Liver (tissue), 9 donors: ENCODE results near the gene CPED1. TPM values are rescaled to one million over a fixed set of nuclear protein-coding genes. Genes with fewer than 3 reads are reported as not detected.

Source experiments
- DNase-seq: peaks from one replicate; pipeline ENCODE4 v3.0.0-alpha.2; 2017; ENCODE audit warnings: low spot score
- H3K27ac ChIP-seq, 2 donors: one replicate each; pipeline ENCODE4 v1.7.0; 2013; ENCODE audit warnings: inconsistent platforms in 2 of 2, low read length in 2 of 2, control low read depth in 1 of 2, low read depth in 1 of 2, mild to moderate bottlenecking in 1 of 2
- H3K27me3 ChIP-seq, 4 donors: one replicate each; pipeline versions ENCODE4 v1.6.1 to v1.7.0; 2013; ENCODE audit warnings: low read length in 3 of 4, inconsistent platforms in 1 of 4, mild to moderate bottlenecking in 1 of 4, moderate library complexity in 1 of 4; ENCODE audit not compliant: control insufficient read depth in 4 of 4, insufficient read depth in 4 of 4
- H3K36me3 ChIP-seq, 4 donors: one replicate each; pipeline versions ENCODE4 v1.6.1 to v1.7.0; 2013; ENCODE audit warnings: low read length in 3 of 4, mild to moderate bottlenecking in 3 of 4, low read depth in 1 of 4, moderate library complexity in 1 of 4; ENCODE audit not compliant: control insufficient read depth in 4 of 4, insufficient read depth in 3 of 4
- H3K4me1 ChIP-seq, 4 donors: one replicate each; pipeline versions ENCODE4 v1.6.1 to v1.7.0; 2013; ENCODE audit warnings: low read length in 3 of 4, mild to moderate bottlenecking in 3 of 4, moderate library complexity in 1 of 4; ENCODE audit not compliant: control insufficient read depth in 4 of 4, insufficient read depth in 4 of 4
- H3K4me3 ChIP-seq, 3 donors: one replicate each; pipeline versions ENCODE4 v1.6.1 to v1.7.0; 2013; ENCODE audit warnings: low read length in 3 of 3, control low read depth in 1 of 3, low read depth in 1 of 3, mild to moderate bottlenecking in 1 of 3
- H3K9ac ChIP-seq, 2 donors: one replicate each; pipeline ENCODE4 v1.7.0; 2013; ENCODE audit warnings: low read length in 2 of 2, mild to moderate bottlenecking in 2 of 2, moderate library complexity in 2 of 2, control low read depth in 1 of 2, low read depth in 1 of 2
- H3K9me3 ChIP-seq, 4 donors: one replicate each; pipeline versions ENCODE4 v1.6.1 to v1.7.0; 2013; ENCODE audit warnings: low read length in 3 of 4; ENCODE audit not compliant: control insufficient read depth in 4 of 4
- EGR1 ChIP-seq, 2 donors: IDR thresholded peaks; 2 replicates each; pipeline ENCODE4 v1.6.1; 2016 to 2018; ENCODE audit warnings: antibody characterized with exemption in 2 of 2, low read depth in 2 of 2
- FOXA1 ChIP-seq: IDR thresholded peaks from 2 replicates; pipeline ENCODE4 v1.6.1; 2016; ENCODE audit warnings: antibody characterized with exemption
- FOXA2 ChIP-seq: IDR thresholded peaks from 2 replicates; pipeline ENCODE4 v1.6.1; 2016; ENCODE audit warnings: antibody characterized with exemption
- REST ChIP-seq: IDR thresholded peaks from 2 replicates; pipeline ENCODE4 v1.6.1; 2016; ENCODE audit warnings: antibody characterized with exemption, mild to moderate bottlenecking
- RXRA ChIP-seq, 2 donors: IDR thresholded peaks; 2 replicates each; pipeline ENCODE4 v1.6.1; 2017 to 2018; ENCODE audit warnings: antibody characterized with exemption in 2 of 2, mild to moderate bottlenecking in 1 of 2
- YY1 ChIP-seq: IDR thresholded peaks from 2 replicates; pipeline ENCODE4 v1.6.1; 2016; ENCODE audit warnings: antibody characterized with exemption, mild to moderate bottlenecking
- ZBTB33 ChIP-seq: IDR thresholded peaks from 2 replicates; pipeline ENCODE4 v1.6.1; 2016; ENCODE audit warnings: antibody characterized with exemption
- WGBS: extraction: QIAGEN DNeasy Blood & Tissue Kit; methylation state at CpG from one replicate; pipeline ENCODE4 v1.1.7; 2013; 5-methylcytosine and 5-hydroxymethylcytosine counted together
- polyA plus RNA-seq, 2 donors: library from polyadenylated mRNA; stranded (reverse) in 1 of 2; unstranded in 1 of 2; fragments of 200-250 nt in 1 of 2; fragments of >200 nt in 1 of 2; fragmentation: Nextera tagmentation in 1 of 2; extraction: Ambion mirVana in 1 of 2; gene quantifications; one replicate each; pipeline versions ENCODE4 v1.2.1 to v1.2.3, GENCODE V29; 2013 to 2015
- total RNA-seq, 2 donors: library from RNA; depleted of rRNA; stranded (reverse); fragments of >200 nt; gene quantifications; one replicate each; pipeline ENCODE4 v1.2.3, GENCODE V29; 2014
- TF ChIP-seq, protein P1 (sequence below): IDR thresholded peaks from 2 replicates; pipeline ENCODE4 v1.6.1; 2016; ENCODE audit warnings: antibody characterized with exemption
- donor health status: healthy.
- donor health status: healthy.
- donor health status: healthy.
- donor health status: healthy.
- donor health status: healthy.

The CPED1 gene
- total and polyA plus RNA-seq, 4 donors: 8.5 to 58.0 (median 14.6) TPM

- WGBS: 94% methylated on average over 1 of the region's 1 CpG
- no peak overlapping the region for H3K4me3 ChIP-seq
- no peaks in the 10 kb centered on the region for H3K9me3 ChIP-seq
- TF ChIP-seq ZBTB33 (no peak), REST (no peak), EGR1 (IDR thresholded peaks at IDR 0.05; ENCODE audit: low read depth in 2 of 2) (no peak), FOXA1 (no peak)
- TF ChIP-seq, protein P1, sequence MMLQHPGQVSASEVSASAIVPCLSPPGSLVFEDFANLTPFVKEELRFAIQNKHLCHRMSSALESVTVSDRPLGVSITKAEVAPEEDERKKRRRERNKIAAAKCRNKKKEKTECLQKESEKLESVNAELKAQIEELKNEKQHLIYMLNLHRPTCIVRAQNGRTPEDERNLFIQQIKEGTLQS: no peak
- H3K36me3 ChIP-seq: peaks cover 0 to 15% (median 11%) of the 10 kb centered on the region in 4 donors
- no peak overlapping the region for H3K9ac ChIP-seq
- DNase-seq: no peak
- H3K27me3 ChIP-seq: no peaks in the 10 kb centered on the region
- no peak overlapping the region for H3K27ac ChIP-seq
- peaks cover 0 to 15% (median 11%) of the 10 kb centered on the region in 4 donors for H3K4me1 ChIP-seq
These were observed 284.2 kb downstream of the CPED1 start for GRCh38 chr7:121272676-121273075.

- DNase-seq: no peak
- WGBS: 67% methylated on average over 2 of the region's 2 CpGs
- no peaks in the 10 kb centered on the region for H3K27me3 ChIP-seq
- H3K9me3 ChIP-seq: no peaks in the 10 kb centered on the region
- H3K36me3 ChIP-seq: peaks cover 0 to 6% (median 3%) of the 10 kb centered on the region in 4 donors
- no peak overlapping the region for H3K27ac ChIP-seq
- no peak for TF ChIP-seq EGR1 (IDR thresholded peaks at IDR 0.05; ENCODE audit: low read depth in 2 of 2)
- no peak for TF ChIP-seq YY1
- no peak for TF ChIP-seq RXRA (IDR thresholded peaks at IDR 0.05)
- no peak for TF ChIP-seq REST
- TF ChIP-seq, protein P1: no peak
- no peak for TF ChIP-seq FOXA2
- no peak for TF ChIP-seq FOXA1
- H3K4me3 ChIP-seq: no peak overlapping the region
- peaks cover 0 to 15% (median 11%) of the 10 kb centered on the region in 4 donors for H3K4me1 ChIP-seq
- no peak overlapping the region for H3K9ac ChIP-seq
These were observed 285.1 kb downstream of the CPED1 start for GRCh38 chr7:121273467-121274167.
